NCI-H1105 (cell line): ENCODE results near the gene FBXL13.
"Not testable (repeated sequence)": the region's sequence is repeated elsewhere in the genome, so short reads cannot be mapped to it uniquely, and the experiment has no call there.

Experiments
- DNase-seq: peaks from one replicate; lab custom pipeline; 2025; lab: John Stamatoyannopoulos, UW

The FBXL13 gene

DNA sequence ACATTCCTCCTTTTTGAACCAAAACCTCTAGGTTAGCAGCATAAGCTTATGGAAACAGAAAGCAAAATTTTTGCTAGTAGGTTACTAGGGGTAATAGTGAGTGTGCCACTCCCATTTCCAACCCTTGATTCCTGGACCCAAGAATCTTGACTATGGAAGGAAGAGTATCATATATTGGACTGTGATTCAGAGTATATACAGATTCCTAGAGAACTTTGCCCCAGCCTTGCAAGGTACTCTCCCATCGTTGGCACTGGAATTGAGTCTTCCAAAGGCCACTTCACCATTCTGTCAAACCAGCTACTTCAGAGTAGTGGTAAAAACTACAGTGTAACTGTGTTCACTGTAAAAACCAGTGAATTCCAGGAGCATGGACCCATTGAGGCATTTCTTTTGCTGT lies 92.4 kb downstream of the FBXL13 start:
- DNase-seq: no peak

- DNase-seq: no peak
These were observed 93.1 kb downstream of the FBXL13 start for GRCh38 chr7:102981451-102981850.

- DNase-seq: no peak
These were observed 94.9 kb downstream of the FBXL13 start for GRCh38 chr7:102979670-102980069.

GRCh38 chr7:102978284-102978683 lies 96.3 kb downstream of the FBXL13 start:
- no peak for DNase-seq

DNA sequence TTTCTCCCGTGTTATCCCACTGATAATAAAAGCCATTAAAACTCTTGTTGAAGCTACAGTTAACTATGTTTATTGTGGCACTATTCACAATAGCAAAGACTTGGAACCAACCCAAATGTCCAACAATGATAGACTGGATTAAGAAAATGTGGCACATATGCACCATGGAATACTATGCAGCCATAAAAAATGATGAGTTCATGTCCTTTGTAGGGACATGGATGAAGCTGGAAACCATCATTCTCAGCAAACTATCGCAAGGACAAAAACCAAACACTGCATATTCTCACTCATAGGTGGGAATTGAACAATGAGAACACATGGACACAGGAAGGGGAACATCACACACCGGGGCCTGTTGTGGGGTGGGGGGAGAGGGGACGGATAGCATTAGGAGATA lies 97.0 kb downstream of the FBXL13 start:
- not testable (repeated sequence) for DNase-seq

DNA sequence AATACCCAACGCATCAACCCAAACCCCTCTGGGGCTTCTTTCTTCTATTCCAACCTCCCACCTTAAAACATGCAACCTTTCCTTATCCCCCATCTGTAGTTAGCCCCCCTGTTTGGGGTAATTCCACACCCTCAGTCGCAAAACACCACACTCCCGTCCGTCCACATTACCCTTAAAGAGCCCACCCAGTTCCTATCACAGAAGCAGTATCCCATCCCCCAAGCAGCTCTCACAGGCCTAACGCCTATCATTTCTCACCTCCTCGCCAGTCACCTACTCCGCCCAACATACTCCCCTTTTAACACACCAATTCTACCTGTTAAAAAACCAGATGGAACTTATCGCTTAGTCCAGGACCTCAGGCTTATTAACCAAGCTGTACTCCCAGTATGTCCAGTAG lies 98.1 kb downstream of the FBXL13 start:
- DNase-seq: no peak

DNA sequence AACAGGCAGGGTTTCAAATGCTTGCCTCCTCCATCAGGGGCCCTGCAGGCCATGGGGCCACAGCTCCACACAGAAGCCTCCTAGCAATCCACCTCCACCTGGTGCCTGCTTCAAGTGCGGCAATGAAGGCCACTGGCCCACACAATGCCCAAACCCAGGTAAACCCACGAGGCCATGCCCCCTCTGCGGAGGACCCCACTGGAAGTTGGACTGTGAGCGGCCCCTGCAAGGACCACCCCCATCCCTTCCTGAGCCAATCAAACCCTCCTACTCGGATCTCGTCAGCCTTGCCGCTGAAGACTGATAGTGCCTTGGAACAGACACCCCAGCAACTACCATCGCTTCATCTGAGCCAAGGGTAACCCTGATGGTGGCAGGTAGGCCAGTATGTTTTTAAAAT lies 98.7 kb downstream of the FBXL13 start:
- no peak for DNase-seq

DNA sequence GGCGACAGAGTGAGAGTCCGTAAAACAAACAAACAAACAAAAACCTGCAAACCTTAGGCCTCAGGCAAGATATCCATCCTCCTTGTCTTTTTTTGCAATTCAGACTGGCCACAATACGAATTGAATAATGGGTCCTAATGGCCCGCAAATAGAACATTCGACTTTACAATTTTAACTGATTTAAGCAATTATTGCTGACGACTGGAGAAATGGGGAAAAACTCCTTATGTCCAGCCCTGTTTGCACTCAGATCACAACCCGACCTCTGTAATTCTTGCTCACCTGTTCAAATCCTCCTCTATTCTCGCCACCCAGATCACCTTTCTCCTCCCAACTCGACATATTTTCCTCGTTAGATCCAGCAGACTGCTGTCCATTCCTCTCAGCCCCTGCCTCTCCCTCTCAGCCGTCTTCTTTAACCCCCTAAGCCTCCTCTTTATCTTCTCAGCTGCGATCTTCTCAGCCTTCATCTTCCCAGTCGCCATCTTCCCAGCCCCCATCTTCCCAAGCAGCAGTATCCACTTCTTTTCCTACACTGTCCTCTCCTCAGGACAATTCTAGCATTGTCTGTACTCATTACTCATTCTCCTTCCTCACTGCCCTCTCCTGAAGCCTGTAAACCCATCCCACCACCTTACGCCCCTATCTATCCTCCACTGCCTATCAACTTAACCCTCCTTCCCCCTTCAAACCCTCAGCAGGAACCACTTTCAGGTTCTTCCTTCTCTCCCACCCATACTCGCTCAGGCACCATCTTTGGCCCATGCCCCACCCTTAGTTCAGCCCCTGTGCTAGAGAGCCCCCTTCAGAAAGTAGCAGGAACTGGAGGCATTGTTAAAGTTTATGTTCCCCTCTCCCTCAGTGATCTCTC lies 100.0 kb downstream of the FBXL13 start:
- no peak for DNase-seq

GRCh38 chr7:102973096-102973802 lies 101.3 kb downstream of the FBXL13 start:
- no peak for DNase-seq

GRCh38 chr7:102967798-102968197 lies 106.8 kb downstream of the FBXL13 start:
- no peak for DNase-seq

- DNase-seq: no peak
These were observed 108.1 kb downstream of the FBXL13 start for GRCh38 chr7:102966465-102966864.

- DNase-seq: not testable (repeated sequence)
These were observed 112.6 kb downstream of the FBXL13 start for GRCh38 chr7:102961993-102962392.

- DNase-seq: not testable (repeated sequence)
These were observed 116.6 kb downstream of the FBXL13 start for GRCh38 chr7:102958004-102958403.

DNA sequence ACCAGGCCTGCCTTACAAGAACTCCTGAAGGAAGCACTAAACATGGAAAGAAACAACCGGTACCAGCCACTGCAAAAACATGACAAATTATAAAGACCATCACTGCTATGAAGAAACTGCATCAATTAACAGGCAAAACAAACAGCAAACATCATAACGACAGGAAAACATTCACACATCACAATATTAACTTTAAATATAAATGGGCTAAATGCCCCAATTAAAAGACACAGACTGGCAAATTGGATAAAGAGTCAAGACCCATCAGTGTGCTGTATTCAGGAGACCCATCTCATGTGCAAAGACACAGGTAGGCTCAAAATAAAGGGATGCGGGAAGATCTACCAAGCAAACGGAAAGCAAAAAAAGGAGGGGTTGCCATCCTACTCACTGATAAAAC lies 120.2 kb downstream of the FBXL13 start:
- DNase-seq: not testable (repeated sequence)

- no peak for DNase-seq
These were observed 121.2 kb downstream of the FBXL13 start for GRCh38 chr7:102953406-102953805.

DNA sequence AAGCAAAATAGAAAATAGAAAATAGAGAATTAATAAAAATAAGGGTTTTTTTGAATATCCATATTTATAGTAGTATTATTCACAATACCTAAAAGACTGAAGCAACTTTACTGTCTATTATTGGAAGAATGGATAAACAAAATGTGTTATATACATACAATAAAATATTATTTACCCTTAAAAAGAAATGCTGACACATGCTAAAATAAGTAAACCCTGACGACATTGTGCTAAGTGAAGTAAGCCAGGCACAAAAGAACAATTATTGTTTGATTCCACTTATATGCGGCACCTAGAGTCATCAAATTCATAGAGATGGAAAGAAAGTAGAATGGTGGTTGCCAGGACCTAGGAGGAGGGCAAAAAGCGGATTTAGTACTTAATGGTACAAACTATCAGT lies 122.8 kb downstream of the FBXL13 start:
- DNase-seq: no peak

DNA sequence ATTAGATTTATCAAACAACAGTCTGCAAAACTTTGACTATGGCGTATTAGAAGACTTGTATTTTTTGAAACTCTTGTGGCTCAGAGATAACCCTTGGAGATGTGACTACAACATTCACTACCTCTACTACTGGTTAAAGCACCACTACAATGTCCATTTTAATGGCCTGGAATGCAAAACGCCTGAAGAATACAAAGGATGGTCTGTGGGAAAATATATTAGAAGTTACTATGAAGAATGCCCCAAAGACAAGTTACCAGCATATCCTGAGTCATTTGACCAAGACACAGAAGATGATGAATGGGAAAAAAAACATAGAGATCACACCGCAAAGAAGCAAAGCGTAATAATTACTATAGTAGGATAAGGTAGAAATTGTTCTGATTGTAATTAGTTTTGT lies 130.4 kb downstream of the FBXL13 start:
- DNase-seq: no peak

GRCh38 chr7:102943423-102944169 lies 131.0 kb downstream of the FBXL13 start:
- DNase-seq: no peak

DNA sequence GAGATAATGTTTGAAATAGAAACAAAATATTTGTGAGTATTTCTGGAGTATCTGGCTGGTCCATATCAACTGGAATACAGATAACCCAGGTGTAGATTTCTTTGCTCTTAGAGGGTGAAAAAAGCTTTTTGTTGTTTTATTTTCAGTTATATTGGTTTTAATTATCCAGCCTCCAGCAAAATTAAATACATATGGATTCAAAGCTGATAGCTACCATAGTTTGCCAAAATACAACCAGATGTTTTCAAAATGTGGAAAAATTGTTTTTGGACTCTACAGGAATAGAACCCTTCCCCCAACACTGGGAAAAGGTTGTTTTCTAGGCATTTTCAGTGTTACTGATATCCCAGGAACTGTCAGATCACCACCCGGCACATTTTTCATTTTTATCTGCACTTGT lies 131.7 kb downstream of the FBXL13 start:
- DNase-seq: no peak

GRCh38 chr7:102942181-102942866 lies 132.3 kb downstream of the FBXL13 start:
- DNase-seq: no peak

GRCh38 chr7:102938679-102939078 lies 135.9 kb downstream of the FBXL13 start:
- DNase-seq: no peak
